Thymus (tissue), 14 donors: ENCODE results near the gene DESI1. TPM values are rescaled to one million over a fixed set of nuclear protein-coding genes. Genes with fewer than 3 reads are reported as not detected.
A peak's percentile ranks its signal among the peaks of the same experiment; 100 is the strongest.
"Not testable (repeated sequence)": the region's sequence is repeated elsewhere in the genome, so short reads cannot be mapped to it uniquely, and the experiment has no call there.

Experiments
- DNase-seq, 9 donors: peaks; one replicate each; pipeline ENCODE4 v3.0.0-alpha.2; 2013; ENCODE audit warnings: low spot score in 9 of 9, low read depth in 6 of 9, missing footprints in 1 of 9
- H3K27ac ChIP-seq, 2 donors: one replicate each; pipeline ENCODE4 v1.5.1; 2013; ENCODE audit warnings: control low read depth in 1 of 2, low read depth in 1 of 2, low read length in 1 of 2, mild to moderate bottlenecking in 1 of 2, moderate library complexity in 1 of 2
- H3K27me3 ChIP-seq, 2 donors: one replicate each; pipeline ENCODE4 v1.5.1; 2013; ENCODE audit warnings: low read length in 1 of 2; ENCODE audit not compliant: control insufficient read depth in 2 of 2, insufficient read depth in 1 of 2
- H3K36me3 ChIP-seq, 2 donors: one replicate each; pipeline ENCODE4 v1.5.1; 2013; ENCODE audit warnings: low read length in 1 of 2, mild to moderate bottlenecking in 1 of 2, moderate library complexity in 1 of 2; ENCODE audit not compliant: control insufficient read depth in 2 of 2, insufficient read depth in 2 of 2
- H3K4me1 ChIP-seq, 2 donors: one replicate each; pipeline ENCODE4 v1.5.1; 2013; ENCODE audit warnings: low read length in 2 of 2; ENCODE audit not compliant: control insufficient read depth in 2 of 2, insufficient read depth in 2 of 2
- H3K4me3 ChIP-seq, 2 donors: one replicate each; pipeline ENCODE4 v1.5.1; 2013; ENCODE audit warnings: low read length in 2 of 2, control low read depth in 1 of 2, mild to moderate bottlenecking in 1 of 2
- H3K9me3 ChIP-seq, 2 donors: one replicate each; pipeline ENCODE4 v1.5.1; 2013; ENCODE audit warnings: low read length in 1 of 2, mild to moderate bottlenecking in 1 of 2; ENCODE audit not compliant: control insufficient read depth in 2 of 2, insufficient read depth in 1 of 2
- WGBS: extraction: QIAGEN DNeasy Blood & Tissue Kit; methylation state at CpG from one replicate; pipeline ENCODE4 v1.1.7; 2013; 5-methylcytosine and 5-hydroxymethylcytosine counted together
- long read RNA-seq, 10 donors: transcript quantifications; one replicate each; lab custom pipeline, GENCODE V29; 2026
- polyA plus RNA-seq: library from polyadenylated mRNA; stranded (reverse); fragments of 200-250 nt; gene quantifications from one replicate; pipeline ENCODE4 v1.2.3, GENCODE V29; 2013
- total RNA-seq: library from RNA; stranded (reverse); fragments of 120-200 nt; gene quantifications from one replicate; pipeline ENCODE4 v1.2.4, GENCODE V29; 2013
- donor health status: healthy.

The DESI1 gene
- total RNA-seq (11.9 TPM), polyA plus RNA-seq (14.6 TPM)
- long read RNA-seq, donor 1, partial matches to known transcripts = 0 of 1 reads
- long read RNA-seq, donor 1, other reads (novel, unspliced or antisense) = 0 of 1 reads
- long read RNA-seq, donor 2, transcript DESI1-201 (6 exons, 3,833 nt) = major isoform, 14 of 821 reads
- long read RNA-seq, donor 2, partial matches to known transcripts = 510 of 821 reads
- long read RNA-seq, donor 2, other reads (novel, unspliced or antisense) = 296 of 821 reads
- long read RNA-seq, donor 3, transcript DESI1-201 (6 exons, 3,833 nt) = major isoform, 10 of 12 reads
- long read RNA-seq, donor 3, partial matches to known transcripts = 0 of 12 reads
- long read RNA-seq, donor 3, other reads (novel, unspliced or antisense) = 0 of 12 reads
- long read RNA-seq, donor 4, transcript DESI1-201 (6 exons, 3,833 nt) = major isoform, 5 of 263 reads
- long read RNA-seq, donor 4, partial matches to known transcripts = 154 of 263 reads
- long read RNA-seq, donor 4, other reads (novel, unspliced or antisense) = 104 of 263 reads
- long read RNA-seq, donor 5, transcript DESI1-201 (6 exons, 3,833 nt) = major isoform, 11 of 12 reads
- long read RNA-seq, donor 5, partial matches to known transcripts = 0 of 12 reads
- long read RNA-seq, donor 5, other reads (novel, unspliced or antisense) = 0 of 12 reads
- long read RNA-seq, donor 6, transcript DESI1-201 (6 exons, 3,833 nt) = major isoform, 6 of 6 reads
- long read RNA-seq, donor 6, partial matches to known transcripts = 0 of 6 reads
- long read RNA-seq, donor 6, other reads (novel, unspliced or antisense) = 0 of 6 reads
- long read RNA-seq, donor 7, partial matches to known transcripts = 348 of 557 reads
- long read RNA-seq, donor 7, other reads (novel, unspliced or antisense) = 206 of 557 reads
- long read RNA-seq, donor 8, transcript DESI1-201 (6 exons, 3,833 nt) = major isoform, 6 of 6 reads
- long read RNA-seq, donor 8, partial matches to known transcripts = 0 of 6 reads
- long read RNA-seq, donor 8, other reads (novel, unspliced or antisense) = 0 of 6 reads
- long read RNA-seq, donor 9, partial matches to known transcripts = 153 of 258 reads
- long read RNA-seq, donor 9, other reads (novel, unspliced or antisense) = 100 of 258 reads
- long read RNA-seq, donor 10, transcript DESI1-201 (6 exons, 3,833 nt) = major isoform, 8 of 9 reads
- long read RNA-seq, donor 10, partial matches to known transcripts = 0 of 9 reads
- long read RNA-seq, donor 10, other reads (novel, unspliced or antisense) = 0 of 9 reads

DNA sequence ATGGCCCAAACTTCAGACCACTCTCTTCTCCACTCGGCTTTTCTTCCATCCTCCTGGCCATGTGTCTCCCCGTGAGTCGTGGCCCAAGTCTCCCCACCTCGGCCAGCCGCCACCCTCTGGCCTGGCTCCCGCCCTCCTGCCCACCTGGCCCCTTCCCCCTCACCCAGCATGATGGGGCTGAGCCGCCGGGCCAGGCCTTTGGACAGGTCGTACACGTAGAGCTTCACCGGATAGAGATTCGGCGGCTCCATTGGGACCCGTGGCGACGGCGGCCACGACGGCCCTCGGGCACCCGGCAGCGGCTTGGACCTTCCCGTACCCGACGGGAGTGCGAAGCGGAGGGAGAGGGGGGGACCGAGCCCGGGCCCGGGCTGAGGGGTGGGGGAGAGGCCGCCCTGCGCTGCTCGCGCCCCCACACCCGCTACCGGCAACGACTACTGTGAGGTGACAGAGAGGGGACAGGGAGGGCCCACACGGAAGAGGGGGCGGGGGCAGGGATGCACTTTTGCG lies at the start of gene DESI1:
TSS of gene DESI1 (minus strand) at position 455 of the 510 bp plus-strand sequence. CDS start at position 251, 204 bp downstream.
- under 1% methylated on average over 40 of the region's 40 CpGs for WGBS
- Histone ChIP-seq H3K36me3 (peaks cover 18 to 32% of the 10 kb centered on the region in 2 donors), H3K27me3 (no peaks in the 10 kb centered on the region), H3K4me3 (peak within 1 kb of the TSS; percentile 78 to 88), H3K4me1 (peaks cover 12 to 16% of the 10 kb centered on the region in 2 donors), H3K27ac (peak within 1 kb of the TSS; percentile 94 to 95), H3K9me3 (no peaks in the 10 kb centered on the region)
- DNase-seq = peak in 2 of 9 donors; percentile 5 to 24

DNA sequence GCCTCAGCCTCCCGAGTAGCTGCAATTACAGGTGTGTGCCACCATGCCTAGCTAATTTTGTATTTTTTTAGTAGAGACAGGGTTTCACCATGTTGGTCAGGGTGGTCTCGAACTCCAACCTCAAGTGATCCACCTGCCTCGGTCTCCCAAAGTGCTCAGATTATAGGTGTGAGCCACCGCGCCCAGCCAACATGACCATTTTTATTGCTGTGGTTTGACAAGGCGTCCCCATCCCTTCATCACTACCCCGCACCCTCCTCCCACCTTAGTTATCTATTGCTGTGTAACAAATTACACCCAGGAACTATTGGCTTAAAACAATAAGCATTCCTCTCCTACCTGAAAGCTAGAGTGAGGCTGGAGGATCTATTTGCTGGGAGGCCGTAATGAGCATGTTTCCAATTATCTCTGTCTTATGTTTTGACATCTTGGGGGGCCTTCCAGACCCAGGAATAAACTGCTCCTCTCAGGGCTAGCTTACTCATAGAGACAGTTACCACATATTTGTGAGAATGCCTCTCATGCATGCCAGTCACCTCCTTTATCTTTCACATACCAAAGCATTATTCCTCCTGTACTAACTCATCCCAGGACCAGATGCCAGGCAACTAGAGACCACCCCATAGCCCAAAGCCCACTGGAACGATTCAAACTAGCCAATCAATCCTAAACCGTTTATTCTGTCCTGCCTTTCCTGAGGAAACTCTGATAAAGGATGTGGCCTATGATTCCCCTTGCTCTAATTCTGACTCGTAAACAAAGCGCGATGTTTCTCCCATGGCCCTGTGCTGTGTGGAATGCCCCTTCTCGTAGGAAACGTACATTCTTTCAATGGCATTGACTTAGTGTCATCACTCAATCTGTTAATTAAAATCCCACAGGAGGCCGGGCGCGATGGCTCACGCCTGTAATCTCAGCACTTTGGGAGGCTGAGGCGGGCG lies 48.4 kb upstream of the DESI1 start:
- WGBS = 96% methylated on average over 21 of the region's 21 CpGs
- no peak for DNase-seq
- no peaks in the 10 kb centered on the region for H3K27me3 ChIP-seq
- H3K36me3 ChIP-seq = peaks cover 22 to 26% of the 10 kb centered on the region in 2 donors
- H3K9me3 ChIP-seq = no peaks in the 10 kb centered on the region
- no peak overlapping the region for H3K4me3 ChIP-seq
- peaks cover 3 to 18% of the 10 kb centered on the region in 2 donors for H3K4me1 ChIP-seq
- no peak overlapping the region for H3K27ac ChIP-seq

- Histone ChIP-seq H3K27ac (peak overlapping the region in 1 of 2 donors; percentile 47), H3K9me3 (no peaks in the 10 kb centered on the region), H3K36me3 (peaks cover 42 to 54% of the 10 kb centered on the region in 2 donors), H3K27me3 (no peaks in the 10 kb centered on the region), H3K4me1 (peaks cover 3 to 18% of the 10 kb centered on the region in 2 donors), H3K4me3 (no peak overlapping the region)
- DNase-seq = no peak
- 97% methylated on average over 3 of the region's 3 CpGs for WGBS
These were observed 44.1 kb upstream of the DESI1 start for GRCh38 chr22:41664951-41665350.

- Histone ChIP-seq H3K36me3 (peaks cover 46 to 58% of the 10 kb centered on the region in 2 donors), H3K27ac (no peak overlapping the region)
- DNase-seq = no peak
These were observed 43.6 kb upstream of the DESI1 start for GRCh38 chr22:41664490-41664889.

DNA sequence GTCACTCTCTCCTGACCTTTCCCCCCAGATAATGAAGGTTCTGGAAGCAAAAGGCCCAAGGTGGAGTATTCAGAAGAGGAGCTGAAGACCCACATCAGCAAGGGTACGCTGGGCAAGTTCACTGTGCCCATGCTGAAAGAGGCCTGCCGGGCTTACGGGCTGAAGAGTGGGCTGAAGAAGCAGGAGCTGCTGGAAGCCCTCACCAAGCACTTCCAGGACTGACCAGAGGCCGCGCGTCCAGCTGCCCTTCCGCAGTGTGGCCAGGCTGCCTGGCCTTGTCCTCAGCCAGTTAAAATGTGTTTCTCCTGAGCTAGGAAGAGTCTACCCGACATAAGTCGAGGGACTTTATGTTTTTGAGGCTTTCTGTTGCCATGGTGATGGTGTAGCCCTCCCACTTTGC lies 42.8 kb upstream of the DESI1 start:
- not testable (repeated sequence) for DNase-seq, H3K27ac ChIP-seq, H3K9me3 ChIP-seq, H3K27me3 ChIP-seq, H3K4me3 ChIP-seq
- WGBS = 93% methylated on average over 9 of the region's 9 CpGs
- H3K36me3 ChIP-seq = peaks cover 55 to 67% of the 10 kb centered on the region in 2 donors
- H3K4me1 ChIP-seq = peaks cover 3 to 18% of the 10 kb centered on the region in 2 donors

More at GRCh38 chr22:41664490-41664889, 43.6 kb upstream of the DESI1 start:
- H3K4me3 ChIP-seq = no peak overlapping the region
- H3K4me1 ChIP-seq = peaks cover 3 to 18% of the 10 kb centered on the region in 2 donors
- no peaks in the 10 kb centered on the region for H3K27me3 ChIP-seq
- H3K9me3 ChIP-seq = no peaks in the 10 kb centered on the region

GRCh38 chr22:41661713-41662112 lies 40.9 kb upstream of the DESI1 start:
- DNase-seq = no peak
- H3K36me3 ChIP-seq = peaks cover 68 to 84% of the 10 kb centered on the region in 2 donors

GRCh38 chr22:41661088-41661487 lies 40.2 kb upstream of the DESI1 start:
- peaks cover 72 to 91% of the 10 kb centered on the region in 2 donors for H3K36me3 ChIP-seq
- H3K4me3 ChIP-seq = no peak overlapping the region
- H3K27ac ChIP-seq = no peak overlapping the region
- WGBS = 98% methylated on average over 3 of the region's 3 CpGs
- DNase-seq = no peak
- no peaks in the 10 kb centered on the region for H3K27me3 ChIP-seq
- peaks cover 0 to 14% of the 10 kb centered on the region in 2 donors for H3K4me1 ChIP-seq
- H3K9me3 ChIP-seq = no peaks in the 10 kb centered on the region

More at GRCh38 chr22:41661713-41662112, 40.9 kb upstream of the DESI1 start:
- Histone ChIP-seq H3K27me3 (no peaks in the 10 kb centered on the region), H3K9me3 (no peaks in the 10 kb centered on the region), H3K27ac (no peak overlapping the region), H3K4me3 (no peak overlapping the region), H3K4me1 (peaks cover 0 to 12% of the 10 kb centered on the region in 2 donors)
- WGBS = 98% methylated on average over 2 of the region's 2 CpGs

- Histone ChIP-seq H3K27me3 (no peaks in the 10 kb centered on the region), H3K9me3 (no peaks in the 10 kb centered on the region), H3K27ac (no peak overlapping the region), H3K36me3 (peaks cover 78 to 95% of the 10 kb centered on the region in 2 donors), H3K4me1 (peaks cover 0 to 15% of the 10 kb centered on the region in 2 donors), H3K4me3 (no peak overlapping the region)
- DNase-seq = no peak
- WGBS = 99% methylated on average over 3 of the region's 3 CpGs
These were observed 39.6 kb upstream of the DESI1 start for GRCh38 chr22:41660416-41660815.
